ENCODE results near the gene TRMU. TPM values are rescaled to one million over a fixed set of nuclear protein-coding genes. Genes with fewer than 3 reads are reported as not detected.

The TRMU gene
- total RNA-seq, 6 donors from 2014 or later, result 30.7 to 77.5 (median 35.8) TPM

GRCh38 chr22:46382524-46382923, 47.0 kb downstream of the TRMU start:
- no peak overlapping the region for H3K27ac ChIP-seq
- DNase-seq, result no peak
- no peak overlapping the region for H3K4me3 ChIP-seq
- TF ChIP-seq CTCF (IDR thresholded peaks at IDR 0.05) (no peak), POLR2AphosphoS5 (IDR thresholded peaks at IDR 0.05) (no peak), POLR2A (IDR thresholded peaks at IDR 0.05) (no peak), EP300 (IDR thresholded peaks at IDR 0.05) (no peak)
- H3K9me3 ChIP-seq, result no peaks in the 10 kb centered on the region
- WGBS, 2 donors, result 96 to 99% methylated on average over 14 to 15 of the region's 15 CpGs
- peaks cover 0 to 18% (median 10%) of the 10 kb centered on the region in 4 donors for H3K4me1 ChIP-seq
- peaks cover 0 to 3% (median 0%) of the 10 kb centered on the region in 4 donors for H3K36me3 ChIP-seq
- no peaks in the 10 kb centered on the region for H3K27me3 ChIP-seq
- no peak for ATAC-seq (ENCODE audit: low FRiP score in 2 of 2)

GRCh38 chr22:46386312-46386711, 50.8 kb downstream of the TRMU start:
- ATAC-seq (ENCODE audit: low FRiP score in 2 of 2), result no peak
- Histone ChIP-seq H3K36me3 (peaks cover 0 to 3% (median 0%) of the 10 kb centered on the region in 4 donors), H3K9me3 (no peaks in the 10 kb centered on the region)

GRCh38 chr22:46387748-46388147, 52.2 kb downstream of the TRMU start:
- no peak overlapping the region for H3K27ac ChIP-seq
- H3K4me1 ChIP-seq, result no peaks in the 10 kb centered on the region
- DNase-seq, result no peak
- ATAC-seq (ENCODE audit: low FRiP score in 2 of 2), result no peak
- H3K36me3 ChIP-seq, result no peaks in the 10 kb centered on the region
- H3K27me3 ChIP-seq, result no peaks in the 10 kb centered on the region
- WGBS, 2 donors, result 93 to 96% methylated on average over 6 to 11 of the region's 11 CpGs
- TF ChIP-seq POLR2A (IDR thresholded peaks at IDR 0.05), result no peak
- no peak for TF ChIP-seq POLR2AphosphoS5 (IDR thresholded peaks at IDR 0.05)
- TF ChIP-seq EP300 (IDR thresholded peaks at IDR 0.05), result no peak
- TF ChIP-seq CTCF (IDR thresholded peaks at IDR 0.05), result no peak
- no peaks in the 10 kb centered on the region for H3K9me3 ChIP-seq
- no peak overlapping the region for H3K4me3 ChIP-seq

More at GRCh38 chr22:46386312-46386711, 50.8 kb downstream of the TRMU start:
- DNase-seq, result no peak
- H3K4me1 ChIP-seq, result no peaks in the 10 kb centered on the region
- 94 to 96% methylated on average over 11 to 21 of the region's 27 CpGs for WGBS, 2 donors
- H3K27ac ChIP-seq, result no peak overlapping the region
- no peaks in the 10 kb centered on the region for H3K27me3 ChIP-seq
- TF ChIP-seq POLR2AphosphoS5 (IDR thresholded peaks at IDR 0.05) (no peak), EP300 (IDR thresholded peaks at IDR 0.05) (no peak), POLR2A (IDR thresholded peaks at IDR 0.05) (no peak), CTCF (IDR thresholded peaks at IDR 0.05) (no peak)
- no peak overlapping the region for H3K4me3 ChIP-seq

- no peak for DNase-seq
- Histone ChIP-seq H3K36me3 (peaks cover 0 to under 1% (median 0%) of the 10 kb centered on the region in 4 donors), H3K4me3 (no peak overlapping the region), H3K9me3 (no peaks in the 10 kb centered on the region), H3K27me3 (no peaks in the 10 kb centered on the region), H3K4me1 (no peaks in the 10 kb centered on the region), H3K27ac (no peak overlapping the region)
- TF ChIP-seq EP300 (IDR thresholded peaks at IDR 0.05) (no peak), POLR2AphosphoS5 (IDR thresholded peaks at IDR 0.05) (no peak), CTCF (IDR thresholded peaks at IDR 0.05) (no peak), POLR2A (IDR thresholded peaks at IDR 0.05) (no peak)
- ATAC-seq (ENCODE audit: low FRiP score in 2 of 2), result no peak
- 89 to 100% methylated on average over 2 to 10 of the region's 10 CpGs for WGBS, 2 donors
These were observed 53.1 kb downstream of the TRMU start for GRCh38 chr22:46388647-46389046.

GRCh38 chr22:46389081-46389480, 53.6 kb downstream of the TRMU start:
- H3K9me3 ChIP-seq, result no peaks in the 10 kb centered on the region
- WGBS, 2 donors, result 95 to 97% methylated on average over 15 to 30 of the region's 30 CpGs
- DNase-seq, result no peak
- H3K27me3 ChIP-seq, result no peaks in the 10 kb centered on the region
- no peaks in the 10 kb centered on the region for H3K4me1 ChIP-seq
- no peak overlapping the region for H3K27ac ChIP-seq
- ATAC-seq (ENCODE audit: low FRiP score in 2 of 2), result no peak
- H3K4me3 ChIP-seq, result no peak overlapping the region
- peaks cover 0 to 3% (median 2%) of the 10 kb centered on the region in 4 donors for H3K36me3 ChIP-seq
- TF ChIP-seq POLR2AphosphoS5 (IDR thresholded peaks at IDR 0.05) (no peak), POLR2A (IDR thresholded peaks at IDR 0.05) (no peak), CTCF (IDR thresholded peaks at IDR 0.05) (no peak), EP300 (IDR thresholded peaks at IDR 0.05) (no peak)
